ENCODE results near the gene C11orf68.
A peak's percentile ranks its signal among the peaks of the same experiment; 100 is the strongest.

C11orf68 gene

DNA sequence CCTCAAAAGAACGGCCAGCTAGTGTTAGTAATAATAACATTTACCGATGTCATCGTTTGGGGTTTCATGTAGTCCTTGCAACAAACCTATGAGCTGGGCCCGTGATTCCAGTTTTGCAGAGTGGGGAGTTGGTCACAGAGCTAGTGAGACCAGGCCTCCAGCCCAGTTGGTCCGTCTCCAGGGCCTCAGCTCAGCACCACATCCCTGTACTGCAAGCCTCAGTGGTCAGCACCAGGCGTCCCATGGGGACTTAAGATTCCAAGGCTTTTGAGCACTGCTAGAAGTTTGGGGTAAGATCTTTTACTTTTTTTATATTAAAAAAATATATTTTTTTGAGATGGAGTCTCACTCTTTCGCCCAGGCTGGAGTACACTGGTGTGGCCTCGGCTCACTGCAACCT lies 25.3 kb upstream of the C11orf68 start:
- no peak for DNase-seq

DNA sequence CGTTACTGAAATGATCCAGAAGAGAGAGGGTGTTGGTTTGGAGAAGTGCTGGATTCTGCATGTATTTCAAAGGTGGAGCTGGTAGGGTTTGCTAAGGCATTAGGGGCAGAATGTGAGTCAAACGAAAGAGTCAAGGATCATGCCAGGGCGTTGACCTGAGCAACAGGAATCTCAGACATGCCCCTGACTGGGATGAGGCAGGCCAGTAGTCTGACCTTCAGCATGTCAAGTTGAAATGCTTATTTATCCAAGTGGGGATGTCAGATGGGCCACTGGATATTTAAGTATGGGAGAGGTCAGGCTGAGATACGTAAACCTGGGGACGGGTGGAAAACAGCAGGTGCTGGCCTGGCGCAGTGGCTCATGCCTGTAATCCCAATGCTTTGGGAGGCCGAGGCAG lies 23.7 kb upstream of the C11orf68 start:
- no peak for DNase-seq

DNA sequence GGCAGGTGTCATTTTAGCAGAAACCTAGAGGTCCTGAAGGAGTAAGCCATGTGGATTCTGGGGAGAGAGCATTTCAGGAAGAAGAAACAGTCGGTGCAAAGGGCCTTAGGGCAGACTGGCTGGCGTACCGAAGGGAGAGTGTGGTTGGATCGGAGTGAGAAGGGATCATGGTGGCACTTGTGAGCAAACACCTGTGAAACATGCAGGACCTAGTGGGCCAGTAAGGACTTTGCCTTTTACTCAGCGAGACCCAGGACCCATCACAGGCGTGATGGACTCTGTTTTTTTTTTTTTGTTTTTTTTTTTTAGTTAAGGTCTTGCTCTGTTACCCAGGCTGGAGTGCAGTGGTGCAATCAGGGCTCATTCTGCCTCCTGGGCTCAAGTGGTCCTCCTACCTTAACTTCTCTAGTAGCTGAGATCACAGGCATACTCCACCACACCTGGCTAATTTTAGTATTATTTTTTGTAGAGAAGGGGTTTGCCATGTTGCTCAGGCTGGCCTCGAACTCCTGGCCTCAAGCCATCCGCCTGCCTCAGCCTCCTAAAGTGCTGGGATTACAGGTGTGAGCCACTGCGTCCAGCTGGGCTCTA lies 23.0 kb upstream of the C11orf68 start:
- DNase-seq: no peak

DNA sequence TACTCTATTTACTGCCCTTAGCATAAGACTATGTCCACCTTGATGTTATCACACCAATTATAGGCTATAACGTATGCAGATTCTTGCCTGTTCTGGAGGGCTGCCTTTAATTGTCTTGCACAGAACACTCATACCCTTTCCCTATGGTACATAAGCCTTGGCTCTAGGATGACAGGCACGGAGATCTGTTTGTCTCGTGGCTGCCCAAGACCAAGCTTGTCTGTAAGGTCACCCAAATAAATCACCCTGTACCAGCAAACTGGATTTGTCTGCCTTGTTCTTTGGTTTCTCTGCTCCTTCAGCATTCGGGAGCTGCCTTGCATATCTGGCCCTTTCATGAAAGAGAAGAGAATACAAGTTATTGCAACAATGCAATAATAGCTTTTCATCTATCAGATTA lies 18.9 kb upstream of the C11orf68 start:
- no peak for DNase-seq

DNA sequence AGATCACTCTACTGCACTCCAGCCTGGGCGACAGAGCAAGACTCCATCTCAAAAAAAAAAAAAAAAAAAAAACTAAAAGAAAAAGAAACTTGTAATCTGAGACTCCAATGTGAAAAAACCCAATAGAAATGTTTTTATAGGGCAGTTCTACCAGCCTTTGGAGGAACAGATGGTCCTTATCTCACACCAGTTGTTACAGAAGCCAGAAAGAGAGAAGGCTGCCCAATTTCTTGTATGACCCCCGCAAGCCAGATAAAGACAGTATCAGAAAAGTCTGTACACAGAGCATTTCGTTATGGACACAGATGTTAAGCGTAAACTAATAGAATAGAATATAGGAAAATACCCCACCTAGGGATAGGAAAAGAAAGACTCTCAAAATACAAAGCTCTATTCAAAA lies 15.2 kb upstream of the C11orf68 start:
- peak in 1 of 2 experiments; percentile 23 for DNase-seq

DNA sequence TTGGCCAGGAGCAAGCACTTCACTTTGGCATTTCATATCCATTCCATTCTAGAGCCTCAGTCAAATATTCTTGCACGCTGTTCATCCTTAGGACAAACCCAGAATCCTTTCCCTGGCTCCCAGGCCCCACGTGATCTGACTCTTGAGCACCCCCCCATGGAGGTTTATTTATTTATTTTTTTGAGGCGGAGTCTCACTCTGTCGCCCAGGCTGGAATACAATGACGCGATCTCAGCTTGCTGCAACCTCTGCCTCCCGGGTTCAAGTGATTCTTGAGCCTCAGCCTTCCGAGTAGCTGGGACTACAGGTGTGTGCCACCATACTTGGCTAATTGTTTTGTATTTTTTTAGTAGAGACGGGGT lies 13.7 kb upstream of the C11orf68 start:
- no peak for DNase-seq

DNA sequence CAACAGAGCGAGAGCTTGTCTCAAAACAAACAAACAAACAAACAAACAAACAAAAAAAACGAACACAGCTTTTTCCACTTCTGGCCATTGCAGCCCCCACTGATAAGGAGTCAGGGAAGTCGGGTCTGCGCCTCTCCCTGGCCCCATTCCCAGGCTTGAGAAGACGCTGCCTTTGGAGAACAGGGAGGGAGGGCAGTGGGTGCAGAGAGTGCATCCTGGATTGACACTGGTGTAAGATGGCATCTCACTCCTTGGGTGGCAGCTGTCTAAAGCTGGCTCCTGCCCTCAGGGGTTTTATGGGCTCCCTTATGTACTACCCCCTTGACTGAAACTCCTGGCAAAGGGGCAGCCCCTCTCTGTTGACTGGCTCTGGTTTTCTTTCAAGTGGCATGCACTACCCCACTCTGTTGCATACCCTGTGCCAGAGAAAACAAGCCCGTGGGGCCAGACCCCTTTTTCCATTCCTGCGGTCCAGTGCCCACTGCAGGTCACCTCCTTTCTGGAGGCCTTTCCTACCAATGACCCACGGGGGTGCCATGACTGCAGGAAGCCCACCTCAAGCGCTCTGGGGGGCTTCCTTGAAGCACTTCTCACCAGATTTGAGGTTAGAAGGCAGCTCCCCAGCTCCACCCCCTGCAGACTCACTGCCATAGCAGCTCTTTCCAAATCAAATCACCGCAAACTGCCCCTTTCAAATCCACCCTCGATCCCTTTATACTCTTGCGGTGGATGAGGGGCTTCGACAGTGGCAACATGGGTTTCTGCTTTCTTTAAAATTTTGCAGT lies 13.1 kb upstream of the C11orf68 start:
- no peak for DNase-seq

DNA sequence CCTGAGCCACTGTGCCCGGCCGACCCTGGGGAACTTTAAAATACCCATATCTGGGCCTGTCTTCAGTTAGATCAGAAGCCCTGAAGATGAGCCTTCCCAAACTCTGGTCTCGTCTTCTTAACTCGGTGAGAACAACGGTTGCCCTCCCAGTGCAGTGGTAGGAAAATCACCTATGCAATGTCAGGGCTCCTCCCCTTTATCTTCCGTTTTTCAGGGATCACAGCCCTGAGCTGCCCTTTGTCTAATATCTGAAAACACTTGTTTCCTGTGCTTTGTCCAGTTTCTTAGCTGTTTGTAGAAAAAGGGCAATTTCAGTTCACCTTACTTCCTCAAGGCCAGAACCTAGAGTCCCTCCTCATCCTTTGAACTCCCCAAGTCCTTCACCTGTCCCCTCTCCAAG lies 9.8 kb upstream of the C11orf68 start:
- DNase-seq: no peak

DNA sequence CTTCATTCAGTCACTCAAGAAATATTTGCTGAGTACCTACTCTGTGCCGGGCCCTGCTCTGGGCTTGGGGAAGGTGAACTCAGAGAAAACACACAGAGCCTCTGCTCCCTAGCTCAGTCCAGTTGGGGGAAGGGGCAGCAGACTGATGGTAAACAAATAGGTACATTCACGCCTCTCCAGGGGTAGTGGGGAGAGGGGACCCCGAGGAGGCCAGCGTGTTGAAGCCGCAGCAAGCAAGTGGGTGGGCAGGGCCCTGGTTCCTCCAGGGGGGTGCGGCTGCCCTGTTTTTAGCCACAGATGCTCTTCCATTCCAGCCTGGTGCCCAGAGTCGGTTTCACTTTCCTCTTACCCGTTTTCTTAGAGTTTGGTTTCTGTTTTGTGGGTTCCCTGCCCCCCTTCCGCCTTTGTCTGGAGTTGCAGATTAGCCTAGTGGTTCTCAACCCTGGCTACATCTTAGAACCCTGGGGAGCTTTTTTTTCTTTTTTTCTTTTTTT lies 9.1 kb upstream of the C11orf68 start:
- no peak for DNase-seq

DNA sequence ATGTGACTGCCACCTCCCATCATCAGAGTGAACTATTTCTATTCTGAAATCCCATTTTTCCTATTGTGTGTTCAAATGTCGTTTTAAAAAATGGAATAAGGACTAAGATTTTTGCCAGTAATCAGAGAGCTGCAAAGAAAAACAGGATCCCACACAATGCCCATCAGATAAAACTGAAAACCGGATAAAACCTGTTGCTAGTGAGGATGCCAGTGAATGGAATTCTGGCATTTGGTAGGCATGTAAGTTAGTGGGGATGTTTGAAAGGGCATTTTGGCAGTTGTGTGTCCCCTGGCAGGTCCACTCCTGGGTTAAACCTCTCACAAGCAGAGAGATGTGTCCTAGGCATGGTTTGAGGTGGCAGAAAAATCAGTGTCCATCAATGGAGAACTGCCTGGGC lies 6.5 kb upstream of the C11orf68 start:
- DNase-seq: no peak

DNA sequence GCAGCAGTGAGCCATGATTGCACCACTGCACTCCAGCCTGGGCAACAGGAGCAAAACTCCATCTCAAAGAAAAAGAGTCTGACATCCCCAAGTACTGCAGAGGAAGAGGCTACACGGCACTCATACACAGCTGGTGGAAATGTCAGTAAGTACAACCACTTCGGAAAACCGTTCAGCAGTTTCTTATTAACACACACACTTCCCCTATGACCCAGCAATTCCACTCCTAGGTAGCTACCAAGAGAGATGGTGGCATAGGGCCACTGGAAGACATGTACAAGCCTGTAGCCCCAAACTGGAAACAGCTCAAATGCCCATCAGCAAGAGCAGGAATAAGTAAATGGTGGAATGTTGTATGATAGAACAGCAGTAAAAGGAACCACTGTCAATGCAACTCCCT lies 3.7 kb upstream of the C11orf68 start:
- DNase-seq: no peak

DNA sequence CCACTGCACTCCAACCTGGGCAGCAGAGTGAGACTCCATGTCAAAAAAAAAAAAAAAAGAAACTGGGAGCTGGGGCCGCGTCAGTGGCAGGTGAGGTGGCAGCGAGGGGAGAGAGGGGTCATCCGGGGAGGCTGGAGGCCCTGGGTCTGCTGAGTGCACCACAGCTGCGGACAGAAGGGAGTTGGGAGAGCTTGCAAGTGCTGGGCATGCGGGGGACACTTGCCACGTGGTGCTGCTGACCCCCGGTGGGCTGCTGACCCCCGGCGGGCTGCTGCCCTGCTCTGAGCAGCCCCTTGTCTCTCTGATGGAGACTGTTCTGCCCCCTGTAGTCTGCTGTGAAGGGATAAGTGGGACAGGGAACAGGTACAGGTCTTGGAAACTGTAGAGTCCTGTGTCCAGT lies 3.0 kb upstream of the C11orf68 start:
- no peak for DNase-seq

DNA sequence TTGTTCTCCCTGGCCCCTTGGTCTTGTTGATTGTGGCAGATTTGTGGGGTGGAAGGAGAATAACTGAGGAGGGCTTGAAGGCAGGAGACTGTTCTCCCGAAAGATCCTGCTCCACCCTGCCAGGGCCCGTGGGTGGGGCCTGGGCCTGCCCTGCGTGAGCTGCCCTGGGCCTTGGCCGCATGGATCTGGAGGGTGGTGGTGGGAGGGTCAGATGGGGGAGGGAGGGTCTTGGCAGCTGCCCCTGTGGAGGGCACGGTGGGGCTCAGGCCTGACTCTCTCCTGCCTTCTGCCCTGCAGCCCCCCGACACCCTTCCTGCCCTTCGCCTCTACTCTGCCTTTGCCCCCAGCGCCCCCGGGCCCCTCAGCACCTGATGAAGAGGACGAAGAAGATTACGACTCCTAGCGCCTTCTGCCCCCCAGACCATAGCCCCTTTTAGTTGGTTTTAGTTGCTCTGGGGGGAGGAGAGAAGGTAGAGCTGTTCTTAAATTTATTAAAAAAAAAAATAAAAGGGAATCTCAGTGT lies 2.2 kb upstream of the C11orf68 start:
- no peak for DNase-seq

DNA sequence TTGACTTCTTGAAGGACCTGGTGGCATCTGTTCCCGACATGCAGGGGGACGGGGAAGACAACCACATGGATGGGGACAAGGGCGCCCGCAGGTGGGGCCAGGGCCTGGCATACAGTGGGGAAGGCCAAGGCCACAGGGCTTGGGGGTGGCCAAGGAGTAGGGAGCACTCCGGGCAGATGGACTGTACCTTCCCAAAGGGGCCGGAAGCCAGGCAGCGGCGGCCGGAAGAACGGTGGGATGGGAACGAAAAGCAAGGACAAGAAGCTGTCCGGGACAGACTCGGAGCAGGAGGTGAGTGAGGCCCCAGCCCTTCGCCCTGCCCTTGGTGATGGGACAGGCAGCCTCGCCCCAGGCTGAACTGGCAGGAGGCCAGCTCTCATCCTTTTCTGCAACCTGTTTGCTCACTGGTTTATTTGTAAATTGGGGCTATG lies 1.5 kb upstream of the C11orf68 start:
- no peak for DNase-seq

DNA sequence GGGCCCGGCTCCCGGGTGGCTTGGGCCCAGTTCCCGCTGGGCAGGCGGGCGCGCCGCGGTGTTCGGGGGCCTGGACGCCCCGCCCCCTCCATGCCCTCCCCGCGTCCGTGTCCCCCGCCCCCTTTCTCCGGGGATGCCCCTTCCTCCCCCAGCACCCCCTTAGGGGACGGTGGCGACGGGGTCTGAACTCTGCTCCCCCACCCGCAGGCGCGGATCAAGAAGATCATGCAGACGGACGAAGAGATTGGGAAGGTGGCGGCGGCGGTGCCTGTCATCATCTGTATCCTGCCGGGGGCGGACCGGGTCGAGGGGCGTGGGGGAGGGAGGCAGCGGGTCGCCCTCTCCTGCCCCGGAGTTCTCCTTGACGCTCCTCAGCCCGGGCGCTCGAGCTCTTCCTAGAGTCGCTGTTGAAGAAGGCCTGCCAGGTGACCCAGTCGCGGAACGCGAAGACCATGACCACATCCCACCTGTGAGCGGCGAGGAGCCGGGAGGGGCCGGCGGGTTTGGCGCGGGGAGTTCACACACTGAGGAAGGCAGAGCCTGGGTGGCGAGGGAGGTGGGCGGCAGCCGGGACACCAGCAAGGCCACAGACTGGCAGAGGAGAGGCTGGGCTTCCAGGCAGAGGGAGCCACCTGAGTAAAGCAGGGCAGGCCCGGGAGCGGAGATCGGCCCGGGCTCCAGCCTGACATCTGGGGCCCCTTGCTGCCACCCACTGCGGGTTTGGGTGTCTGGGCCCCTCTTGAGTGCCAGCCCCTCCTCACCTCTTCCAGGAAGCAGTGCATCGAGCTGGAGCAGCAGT lies 910 bp upstream of the C11orf68 start:
- DNase-seq: no peak

DNA sequence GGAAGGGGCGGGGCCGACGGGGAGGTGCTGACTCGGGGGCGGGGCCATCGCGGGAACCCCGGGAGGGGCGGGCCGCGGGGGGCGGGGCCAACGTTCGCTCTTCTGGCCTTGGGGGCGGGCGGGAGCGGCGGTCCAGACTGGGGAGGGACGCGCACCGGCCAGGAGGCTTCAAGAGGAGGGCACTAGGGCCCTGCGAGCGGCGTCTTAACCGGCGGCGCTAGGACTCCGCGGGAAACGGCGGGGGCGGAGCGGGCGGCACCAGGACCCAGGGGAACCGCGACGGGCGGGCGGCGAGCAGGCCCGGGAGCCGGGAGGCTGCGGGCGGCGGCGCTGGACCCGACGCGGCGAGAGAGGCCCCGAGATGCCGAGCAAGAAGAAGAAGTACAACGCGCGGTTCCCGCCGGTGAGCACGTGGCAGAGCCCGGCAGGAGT lies 295 bp upstream of the C11orf68 start, which contains the start of gene DRAP1:
Gene DRAP1 (plus strand): TSS at position 286 of the 432 bp plus-strand sequence. CDS start 76 bp downstream, at position 362.
- peak; percentile 93 to 98 for DNase-seq

DNA sequence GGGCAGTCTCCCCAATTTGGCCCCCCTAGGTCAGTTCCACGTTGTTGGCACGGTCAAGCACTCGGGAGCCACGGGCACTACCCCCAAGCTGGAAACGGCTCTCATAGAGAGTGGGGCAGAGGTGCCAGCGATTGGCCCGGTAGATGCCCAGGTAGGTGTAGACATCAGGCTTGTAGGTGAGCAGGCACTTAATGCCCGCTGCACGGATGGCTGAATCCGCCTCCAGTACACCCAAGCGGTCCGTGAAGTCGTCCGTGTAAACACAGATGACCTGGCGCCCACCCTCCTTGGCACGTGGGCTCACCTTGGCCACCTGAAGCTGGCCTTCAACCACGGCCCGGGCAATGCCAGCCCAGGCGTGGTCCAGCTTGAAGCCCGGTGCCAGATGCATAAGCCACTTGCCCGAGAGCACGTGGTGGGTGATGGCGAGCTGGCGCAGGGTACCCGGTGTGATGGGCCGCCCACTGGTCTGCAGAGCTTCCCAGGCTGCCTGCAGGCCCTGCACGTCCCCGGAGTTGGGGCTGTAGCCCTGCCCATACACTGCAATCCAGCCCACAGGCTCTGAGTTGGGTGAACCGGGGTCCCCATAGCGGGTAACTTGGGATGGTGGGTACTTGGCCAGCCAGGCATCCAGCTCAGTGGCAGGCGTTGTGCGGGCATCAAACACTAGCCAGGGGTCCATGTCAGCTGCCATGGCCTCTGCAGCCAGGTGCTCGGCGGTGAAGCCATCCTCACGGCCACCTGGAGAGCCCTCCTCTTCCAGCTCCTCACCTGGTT lies 1.2 kb downstream of the C11orf68 start:
- no peak for DNase-seq

DNA sequence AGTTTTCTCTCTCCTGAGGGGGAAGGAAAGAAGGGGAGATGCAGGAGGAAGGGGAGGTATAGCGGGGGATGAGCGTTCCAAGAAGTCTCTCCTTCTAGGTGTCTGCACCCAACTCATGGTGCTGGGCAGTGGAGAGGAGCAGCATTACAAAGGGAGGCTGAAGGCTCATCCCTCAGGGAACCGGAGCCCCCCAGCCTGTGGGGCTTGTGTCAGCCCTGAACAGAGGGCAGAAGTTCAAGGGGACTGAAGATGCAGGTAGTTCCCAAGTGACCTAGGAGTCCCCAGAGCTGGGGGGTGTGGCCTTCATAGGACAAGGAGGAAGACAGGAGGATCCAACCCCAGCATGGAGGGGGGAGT lies 1.8 kb downstream of the C11orf68 start:
- DNase-seq: no peak

DNA sequence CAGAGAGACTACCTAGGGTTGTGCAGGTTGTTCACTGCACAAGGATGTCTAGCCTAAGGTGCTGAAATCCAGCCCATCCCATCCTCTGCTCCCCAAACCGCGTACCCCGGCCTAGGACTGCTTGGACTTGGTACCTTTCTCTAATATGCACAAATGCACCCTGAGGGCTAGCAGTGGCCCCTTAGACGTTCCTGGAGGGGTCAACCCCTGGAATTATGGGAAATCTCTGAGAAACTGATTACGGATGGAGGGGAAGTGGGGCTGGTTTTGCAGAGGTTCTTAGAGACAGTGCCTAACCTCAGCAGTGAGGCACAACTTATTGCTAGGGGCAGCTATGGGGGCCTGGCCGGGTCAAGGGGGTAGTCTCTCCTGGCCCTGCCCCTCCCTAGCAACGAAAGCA lies 2.5 kb downstream of the C11orf68 start:
- no peak for DNase-seq

DNA sequence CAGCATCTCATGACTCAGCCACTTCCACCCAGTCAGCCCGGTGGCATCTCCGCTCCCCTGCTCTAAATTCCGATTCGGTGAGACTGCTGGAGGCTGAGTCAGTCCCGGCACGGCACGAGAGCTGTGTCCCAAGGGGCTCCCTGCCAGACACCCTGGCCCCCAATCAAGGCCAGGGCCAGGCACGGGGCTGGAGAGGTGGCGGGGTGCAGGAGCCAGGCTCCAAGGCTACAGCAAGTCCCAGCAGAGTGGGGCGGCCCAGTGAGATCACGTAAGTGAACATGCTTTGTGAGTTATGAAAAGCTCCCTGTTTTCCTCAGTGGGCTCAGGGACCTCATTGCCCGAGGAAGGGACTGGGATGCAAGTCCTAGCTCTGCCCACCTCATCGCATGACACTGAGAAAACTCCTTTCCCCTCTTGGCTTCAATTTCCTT lies 3.0 kb downstream of the C11orf68 start:
- DNase-seq: peak in 1 of 2 experiments; percentile 69

DNA sequence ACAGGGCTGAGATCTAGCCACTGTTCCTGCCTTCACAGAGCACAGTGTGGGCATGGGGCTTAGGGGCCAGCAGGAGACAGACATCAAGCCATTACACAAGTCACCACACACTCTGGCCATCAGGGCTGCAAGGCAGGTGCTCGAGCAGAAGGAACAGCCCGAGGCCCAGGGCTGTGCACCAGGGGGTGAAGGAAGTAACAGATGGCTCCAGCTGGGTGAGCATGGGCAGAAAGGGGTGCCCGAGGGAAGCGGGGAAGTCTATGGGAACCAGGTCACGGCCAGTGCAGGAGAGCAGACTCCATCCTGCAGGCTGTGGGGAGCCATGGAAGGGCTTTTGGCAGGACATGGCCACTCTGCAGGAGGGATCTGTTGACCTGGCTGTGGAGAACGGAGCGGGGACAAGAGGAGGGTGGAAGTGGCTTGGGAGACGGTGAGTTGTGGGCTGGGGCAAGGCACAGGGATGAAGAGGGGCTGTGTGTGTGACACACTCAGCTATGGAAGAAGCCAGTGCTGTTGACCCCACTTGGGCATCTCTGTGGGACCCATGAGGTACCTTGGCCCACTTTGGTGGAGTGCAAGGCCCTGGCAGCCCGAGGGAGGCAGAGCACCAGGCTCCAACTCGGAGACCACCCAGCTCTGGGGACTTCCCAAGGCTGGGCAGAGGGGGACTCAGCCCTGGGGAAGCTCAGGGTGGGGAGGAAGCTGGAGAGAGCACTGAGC lies 3.6 kb downstream of the C11orf68 start:
- peak in 1 of 2 experiments; percentile 27 for DNase-seq

DNA sequence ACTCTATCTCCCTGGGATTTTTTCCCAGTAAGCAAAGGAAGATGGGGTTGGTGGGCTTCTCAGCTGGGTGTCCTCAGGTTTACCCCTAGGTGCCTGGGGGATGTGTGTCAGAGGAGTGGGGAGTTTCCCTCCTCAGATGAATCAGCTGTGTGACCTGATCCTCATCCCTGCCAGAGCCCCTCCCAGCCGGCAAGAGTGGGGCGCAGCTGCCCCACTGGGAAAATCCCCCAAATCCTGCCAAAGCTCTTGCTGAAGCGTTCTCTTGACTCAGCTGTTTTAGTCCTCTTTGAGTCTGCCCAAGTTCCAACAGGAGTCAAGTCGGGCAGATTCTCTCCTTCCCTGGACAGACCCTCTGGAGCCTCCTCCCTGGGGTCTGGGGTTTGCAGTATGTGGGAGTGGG lies 6.0 kb downstream of the C11orf68 start:
- no peak for DNase-seq

Data from NCI-H446 (cell line).